HEK293 (cell line): ENCODE results near the gene C6orf15.

Experiments used
- CTCF ChIA-PET: fragments of 350-600 bp; formaldehyde crosslinking; extraction: SDS; loops from one replicate; lab custom pipeline; 2021; ENCODE audit warnings: antibody characterized with exemption; lab: Yijun Ruan, JAX
- POLR2A ChIA-PET: fragments of 300-600 bp; formaldehyde crosslinking; extraction: SDS; loops from one replicate; lab custom pipeline; 2020; ENCODE audit warnings: antibody characterized with exemption, inconsistent platforms; lab: Yijun Ruan, JAX
- H3K27ac ChIP-seq: fragments of 200-500 bp; sonication (Bioruptor generic); 2 replicates; pipeline ENCODE4 v1.5.1; 2014; ENCODE audit warnings: low read depth, low read length, control low read depth, inconsistent platforms; ENCODE audit errors: extremely low read depth
- H3K36me3 ChIP-seq, 2 experiments: fragments of 200-500 bp in 1 of 2; sonication (Bioruptor generic) in 1 of 2; 1 replicate in 1 of 2; 2 replicates in 1 of 2; pipeline ENCODE4 v1.5.1; 2014 to 2017; ENCODE audit warnings: inconsistent platforms in 2 of 2, low read length in 2 of 2; ENCODE audit not compliant: control insufficient read depth in 2 of 2, insufficient read depth in 1 of 2
- H3K4me1 ChIP-seq: fragments of 200-500 bp; sonication (Bioruptor generic); 2 replicates; pipeline ENCODE4 v1.5.1; 2014; ENCODE audit warnings: mild to moderate bottlenecking, low read length, inconsistent platforms; ENCODE audit not compliant: control insufficient read depth, insufficient read depth
- H3K4me3 ChIP-seq: 2 replicates; pipeline ENCODE4 v1.5.1; 2011; ENCODE audit warnings: low read depth, mild to moderate bottlenecking, control low read depth, low read length, moderate library complexity
- H3K9me3 ChIP-seq: fragments of 200-500 bp; sonication (Bioruptor generic); 2 replicates; pipeline ENCODE4 v1.5.1; 2014; ENCODE audit warnings: low read depth, low read length, inconsistent platforms; ENCODE audit not compliant: control insufficient read depth, insufficient read depth
- FEZF1 ChIP-seq: fragments of 450-650 bp; formaldehyde crosslinking; IDR thresholded peaks from 2 replicates; pipeline ENCODE4 v1.5.1; 2016; ENCODE audit warnings: missing biosample characterization, missing genetic modification characterization
- HOXA7 ChIP-seq: sonication (generic); formaldehyde crosslinking; IDR thresholded peaks from 2 replicates; pipeline ENCODE4 v1.8.1; 2022; ENCODE audit warnings: missing genetic modification reagents, borderline replicate concordance
- HOXC10 ChIP-seq: sonication (generic); formaldehyde crosslinking; IDR thresholded peaks from 2 replicates; pipeline ENCODE4 v1.8.1; 2023; ENCODE audit warnings: mild to moderate bottlenecking, missing genetic modification reagents
- KLF10 ChIP-seq: fragments of 450-650 bp; IDR thresholded peaks from 2 replicates; pipeline ENCODE4 v1.5.1; 2018; ENCODE audit warnings: missing biosample characterization, mild to moderate bottlenecking, missing genetic modification characterization
- KLF16 ChIP-seq: fragments of 450-650 bp; formaldehyde crosslinking; IDR thresholded peaks from 2 replicates; pipeline ENCODE4 v1.5.1; 2017; ENCODE audit warnings: missing biosample characterization, missing genetic modification characterization
- OVOL3 ChIP-seq: fragments of 450-650 bp; formaldehyde crosslinking; IDR thresholded peaks from 2 replicates; pipeline ENCODE4 v1.5.1; 2016; ENCODE audit warnings: missing biosample characterization, missing genetic modification characterization
- PRDM1 ChIP-seq: fragments of 450-650 bp; formaldehyde crosslinking; IDR thresholded peaks from 2 replicates; pipeline ENCODE4; 2016; ENCODE audit warnings: missing biosample characterization, missing genetic modification characterization
- ZBTB48 ChIP-seq: fragments of 450-650 bp; formaldehyde crosslinking; IDR thresholded peaks from 2 replicates; pipeline ENCODE4 v1.5.1; 2016; ENCODE audit warnings: missing biosample characterization, missing genetic modification characterization
- ZBTB7A ChIP-seq: fragments of 450-650 bp; formaldehyde crosslinking; IDR thresholded peaks from 2 replicates; pipeline ENCODE4 v1.5.1; 2016; ENCODE audit warnings: low read depth, missing biosample characterization, missing genetic modification characterization
- ZFP69B ChIP-seq: fragments of 450-650 bp; formaldehyde crosslinking; IDR thresholded peaks from 2 replicates; pipeline ENCODE4 v1.5.1; 2016; ENCODE audit warnings: missing biosample characterization, missing genetic modification characterization
- ZNF133 ChIP-seq: fragments of 450-650 bp; formaldehyde crosslinking; IDR thresholded peaks from 2 replicates; pipeline ENCODE4 v1.5.1; 2016; ENCODE audit warnings: missing biosample characterization, missing genetic modification characterization
- ZNF140 ChIP-seq: fragments of 450-650 bp; formaldehyde crosslinking; IDR thresholded peaks from 2 replicates; pipeline ENCODE4 v1.5.1; 2016; ENCODE audit warnings: missing biosample characterization, missing genetic modification characterization
- ZNF239 ChIP-seq: fragments of 450-650 bp; formaldehyde crosslinking; IDR thresholded peaks from 2 replicates; pipeline ENCODE4 v1.5.1; 2016; ENCODE audit warnings: missing biosample characterization, missing genetic modification characterization
- ZNF24 ChIP-seq: fragments of 450-650 bp; formaldehyde crosslinking; IDR thresholded peaks from 2 replicates; pipeline ENCODE4 v1.5.1; 2016; ENCODE audit warnings: missing biosample characterization, missing genetic modification characterization
- ZNF514 ChIP-seq: fragments of 450-650 bp; formaldehyde crosslinking; IDR thresholded peaks from 2 replicates; pipeline ENCODE4 v1.5.1; 2016; ENCODE audit warnings: missing biosample characterization, missing genetic modification characterization
- ZNF548 ChIP-seq: fragments of 450-650 bp; formaldehyde crosslinking; IDR thresholded peaks from 2 replicates; pipeline ENCODE4 v1.5.1; 2016; ENCODE audit warnings: missing biosample characterization, missing genetic modification characterization
- ZNF585B ChIP-seq: fragments of 450-650 bp; formaldehyde crosslinking; IDR thresholded peaks from 2 replicates; pipeline ENCODE4 v1.5.1; 2016; ENCODE audit warnings: missing biosample characterization, missing genetic modification characterization
- ZNF621 ChIP-seq: fragments of 450-650 bp; formaldehyde crosslinking; IDR thresholded peaks from 2 replicates; pipeline ENCODE4 v1.5.1; 2017; ENCODE audit warnings: missing biosample characterization, missing genetic modification characterization
- ZNF658 ChIP-seq: fragments of 450-650 bp; formaldehyde crosslinking; IDR thresholded peaks from 2 replicates; pipeline ENCODE4; 2016; ENCODE audit warnings: missing biosample characterization, missing genetic modification characterization
- ZNF76 ChIP-seq: fragments of 450-650 bp; formaldehyde crosslinking; IDR thresholded peaks from 2 replicates; pipeline ENCODE4; 2016; ENCODE audit warnings: low read depth, missing biosample characterization, missing genetic modification characterization, borderline replicate concordance
- ZNF776 ChIP-seq: fragments of 450-650 bp; formaldehyde crosslinking; IDR thresholded peaks from 2 replicates; pipeline ENCODE4 v1.5.0; 2017; ENCODE audit warnings: missing biosample characterization, missing genetic modification characterization, borderline replicate concordance
- ZNF843 ChIP-seq: fragments of 450-650 bp; formaldehyde crosslinking; IDR thresholded peaks from 2 replicates; pipeline ENCODE4 v1.5.1; 2016; ENCODE audit warnings: missing biosample characterization, missing genetic modification characterization
- TF ChIP-seq, protein P1 (sequence below): fragments of 450-650 bp; formaldehyde crosslinking; IDR thresholded peaks from 2 replicates; pipeline ENCODE4 v1.5.1; 2016; ENCODE audit warnings: missing biosample characterization, missing genetic modification characterization
- TF ChIP-seq, protein P2 (sequence below): fragments of 450-650 bp; formaldehyde crosslinking; IDR thresholded peaks from 2 replicates; pipeline ENCODE4 v1.5.1; 2016; ENCODE audit warnings: missing biosample characterization, missing genetic modification characterization
- TF ChIP-seq, protein P3 (sequence below): fragments of 450-650 bp; formaldehyde crosslinking; conservative IDR thresholded peaks from 2 replicates; pipeline ENCODE4 v1.5.1; 2016; ENCODE audit warnings: low read depth, missing biosample characterization, missing genetic modification characterization
- TF ChIP-seq, protein P4 (sequence below): fragments of 450-650 bp; formaldehyde crosslinking; IDR thresholded peaks from 2 replicates; pipeline ENCODE4 v1.5.1; 2016; ENCODE audit warnings: missing biosample characterization, missing genetic modification characterization
- TF ChIP-seq, protein P5 (sequence below): fragments of 450-650 bp; formaldehyde crosslinking; IDR thresholded peaks from 2 replicates; pipeline ENCODE4 v1.5.1; 2016; ENCODE audit warnings: missing biosample characterization, missing genetic modification characterization, borderline replicate concordance

C6orf15 gene

DNA sequence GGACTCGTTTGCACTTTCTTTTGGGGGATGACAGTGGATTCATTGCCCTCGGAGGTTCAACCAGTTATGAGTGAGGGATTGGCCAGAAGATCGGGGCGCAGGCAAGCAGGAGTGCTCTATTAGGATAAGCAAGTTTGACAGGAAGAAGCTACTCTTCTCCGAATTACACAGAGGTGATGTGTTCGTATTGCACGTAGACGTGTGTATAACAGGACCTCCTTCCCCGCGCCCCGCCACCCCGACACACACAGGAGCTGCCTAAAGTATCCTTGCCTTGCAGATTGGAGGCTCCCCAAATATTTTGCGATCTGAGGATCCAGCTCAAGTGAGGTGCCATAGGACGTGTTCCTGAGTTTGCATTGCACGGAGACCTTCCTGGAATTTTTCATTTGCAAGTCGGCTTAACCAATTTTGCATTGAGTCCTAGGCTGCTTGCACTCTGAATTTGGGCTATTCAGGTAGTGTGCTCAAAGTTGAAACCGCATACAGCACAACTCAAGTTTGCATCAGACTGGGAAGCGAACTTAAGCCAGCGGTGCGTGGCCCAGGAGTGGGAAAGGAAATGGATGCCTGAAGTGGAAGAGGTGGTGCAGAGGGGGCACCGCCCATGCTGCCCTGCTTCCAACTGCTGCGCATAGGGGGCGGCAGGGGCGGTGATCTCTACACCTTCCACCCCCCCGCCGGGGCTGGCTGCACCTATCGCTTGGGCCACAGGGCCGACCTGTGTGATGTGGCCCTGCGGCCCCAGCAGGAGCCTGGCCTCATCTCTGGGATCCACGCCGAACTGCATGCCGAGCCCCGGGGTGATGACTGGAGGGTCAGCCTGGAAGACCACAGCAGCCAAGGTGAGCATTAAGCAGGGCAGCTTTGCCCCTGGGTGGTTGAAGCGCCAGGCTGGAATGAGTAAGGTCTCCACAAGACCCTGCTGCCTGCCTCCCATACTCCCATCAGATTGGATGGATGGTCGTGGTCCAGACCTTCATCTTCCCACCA, 46.8 kb upstream of the C6orf15 start:
- Histone ChIP-seq H3K27ac (peak overlapping the region; percentile 70), H3K4me1 (peaks cover 9% of the 10 kb centered on the region), H3K36me3 (peaks cover 23 to 69% of the 10 kb centered on the region in 2 experiments), H3K4me3 (peak overlapping the region; percentile 62), H3K9me3 (no peaks in the 10 kb centered on the region)
- ChIA-PET CTCF (interaction anchor here (0.6 to 2.0 kb wide), 18 partner anchors 14 to 676 kb away, joined by 3 to 11 read pairs (median 4); partner anchors contain the start of gene PSORS1C2), POLR2A (interaction anchor here (0.6 to 1.6 kb wide), 13 partner anchors 13 to 542 kb away, joined by 3 to 7 read pairs (median 3); partner anchors contain the start of genes HLA-B, MRPS18B and PPP1R10)
- TF ChIP-seq ZNF24 (no peak), ZNF658 (tag by site-specific recombination) (no peak), OVOL3 (tag by site-specific recombination) (no peak), FEZF1 (tag by site-specific recombination) (no peak), KLF10 (no peak), ZNF776 (tag by site-specific recombination) (no peak), HOXA7 (CRISPR knock-in tag) (no peak), HOXC10 (CRISPR knock-in tag) (no peak), ZNF76 (tag by site-specific recombination) (peak; percentile 51; the same call in 1 of the 2 replicates), ZBTB48 (tag by site-specific recombination) (no peak), KLF16 (tag by site-specific recombination) (peak; percentile 73), ZNF140 (tag by site-specific recombination) (no peak), ZNF843 (tag by site-specific recombination) (no peak), PRDM1 (tag by site-specific recombination) (no peak), ZNF514 (no peak), ZNF239 (tag by site-specific recombination) (no peak), ZNF548 (tag by site-specific recombination) (no peak), ZBTB7A (tag by site-specific recombination) (no peak; the same call in 1 of the 2 replicates), ZFP69B (no peak), ZNF585B (tag by site-specific recombination) (no peak), ZNF133 (tag by site-specific recombination) (no peak), ZNF621 (tag by site-specific recombination) (no peak)
- TF ChIP-seq, protein P1, sequence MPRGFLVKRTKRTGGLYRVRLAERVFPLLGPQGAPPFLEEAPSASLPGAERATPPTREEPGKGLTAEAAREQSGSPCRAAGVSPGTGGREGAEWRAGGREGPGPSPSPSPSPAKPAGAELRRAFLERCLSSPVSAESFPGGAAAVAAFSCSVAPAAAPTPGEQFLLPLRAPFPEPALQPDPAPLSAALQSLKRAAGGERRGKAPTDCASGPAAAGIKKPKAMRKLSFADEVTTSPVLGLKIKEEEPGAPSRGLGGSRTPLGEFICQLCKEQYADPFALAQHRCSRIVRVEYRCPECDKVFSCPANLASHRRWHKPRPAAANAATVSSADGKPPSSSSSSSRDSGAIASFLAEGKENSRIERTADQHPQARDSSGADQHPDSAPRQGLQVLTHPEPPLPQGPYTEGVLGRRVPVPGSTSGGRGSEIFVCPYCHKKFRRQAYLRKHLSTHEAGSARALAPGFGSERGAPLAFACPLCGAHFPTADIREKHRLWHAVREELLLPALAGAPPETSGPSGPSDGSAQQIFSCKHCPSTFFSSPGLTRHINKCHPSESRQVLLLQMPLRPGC (tag by site-specific recombination): no peak
- TF ChIP-seq, protein P2, sequence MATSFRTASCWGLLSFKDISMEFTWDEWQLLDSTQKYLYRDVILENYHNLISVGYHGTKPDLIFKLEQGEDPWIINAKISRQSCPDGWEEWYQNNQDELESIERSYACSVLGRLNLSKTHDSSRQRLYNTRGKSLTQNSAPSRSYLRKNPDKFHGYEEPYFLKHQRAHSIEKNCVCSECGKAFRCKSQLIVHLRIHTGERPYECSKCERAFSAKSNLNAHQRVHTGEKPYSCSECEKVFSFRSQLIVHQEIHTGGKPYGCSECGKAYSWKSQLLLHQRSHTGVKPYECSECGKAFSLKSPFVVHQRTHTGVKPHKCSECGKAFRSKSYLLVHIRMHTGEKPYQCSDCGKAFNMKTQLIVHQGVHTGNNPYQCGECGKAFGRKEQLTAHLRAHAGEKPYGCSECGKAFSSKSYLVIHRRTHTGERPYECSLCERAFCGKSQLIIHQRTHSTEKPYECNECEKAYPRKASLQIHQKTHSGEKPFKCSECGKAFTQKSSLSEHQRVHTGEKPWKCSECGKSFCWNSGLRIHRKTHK: no peak
- TF ChIP-seq, protein P3, sequence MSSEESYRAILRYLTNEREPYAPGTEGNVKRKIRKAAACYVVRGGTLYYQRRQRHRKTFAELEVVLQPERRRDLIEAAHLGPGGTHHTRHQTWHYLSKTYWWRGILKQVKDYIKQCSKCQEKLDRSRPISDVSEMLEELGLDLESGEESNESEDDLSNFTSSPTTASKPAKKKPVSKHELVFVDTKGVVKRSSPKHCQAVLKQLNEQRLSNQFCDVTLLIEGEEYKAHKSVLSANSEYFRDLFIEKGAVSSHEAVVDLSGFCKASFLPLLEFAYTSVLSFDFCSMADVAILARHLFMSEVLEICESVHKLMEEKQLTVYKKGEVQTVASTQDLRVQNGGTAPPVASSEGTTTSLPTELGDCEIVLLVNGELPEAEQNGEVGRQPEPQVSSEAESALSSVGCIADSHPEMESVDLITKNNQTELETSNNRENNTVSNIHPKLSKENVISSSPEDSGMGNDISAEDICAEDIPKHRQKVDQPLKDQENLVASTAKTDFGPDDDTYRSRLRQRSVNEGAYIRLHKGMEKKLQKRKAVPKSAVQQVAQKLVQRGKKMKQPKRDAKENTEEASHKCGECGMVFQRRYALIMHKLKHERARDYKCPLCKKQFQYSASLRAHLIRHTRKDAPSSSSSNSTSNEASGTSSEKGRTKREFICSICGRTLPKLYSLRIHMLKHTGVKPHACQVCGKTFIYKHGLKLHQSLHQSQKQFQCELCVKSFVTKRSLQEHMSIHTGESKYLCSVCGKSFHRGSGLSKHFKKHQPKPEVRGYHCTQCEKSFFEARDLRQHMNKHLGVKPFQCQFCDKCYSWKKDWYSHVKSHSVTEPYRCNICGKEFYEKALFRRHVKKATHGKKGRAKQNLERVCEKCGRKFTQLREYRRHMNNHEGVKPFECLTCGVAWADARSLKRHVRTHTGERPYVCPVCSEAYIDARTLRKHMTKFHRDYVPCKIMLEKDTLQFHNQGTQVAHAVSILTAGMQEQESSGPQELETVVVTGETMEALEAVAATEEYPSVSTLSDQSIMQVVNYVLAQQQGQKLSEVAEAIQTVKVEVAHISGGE (tag by site-specific recombination): no peak
- TF ChIP-seq, protein P4, sequence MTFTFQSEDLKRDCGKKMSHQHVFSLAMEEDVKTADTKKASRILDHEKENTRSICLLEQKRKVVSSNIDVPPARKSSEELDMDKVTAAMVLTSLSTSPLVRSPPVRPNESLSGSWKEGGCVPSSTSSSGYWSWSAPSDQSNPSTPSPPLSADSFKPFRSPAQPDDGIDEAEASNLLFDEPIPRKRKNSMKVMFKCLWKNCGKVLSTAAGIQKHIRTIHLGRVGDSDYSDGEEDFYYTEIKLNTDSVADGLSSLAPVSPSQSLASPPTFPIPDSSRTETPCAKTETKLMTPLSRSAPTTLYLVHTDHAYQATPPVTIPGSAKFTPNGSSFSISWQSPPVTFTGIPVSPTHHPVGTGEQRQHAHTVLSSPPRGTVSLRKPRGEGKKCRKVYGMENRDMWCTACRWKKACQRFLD (tag by site-specific recombination): no peak
- TF ChIP-seq, protein P5, sequence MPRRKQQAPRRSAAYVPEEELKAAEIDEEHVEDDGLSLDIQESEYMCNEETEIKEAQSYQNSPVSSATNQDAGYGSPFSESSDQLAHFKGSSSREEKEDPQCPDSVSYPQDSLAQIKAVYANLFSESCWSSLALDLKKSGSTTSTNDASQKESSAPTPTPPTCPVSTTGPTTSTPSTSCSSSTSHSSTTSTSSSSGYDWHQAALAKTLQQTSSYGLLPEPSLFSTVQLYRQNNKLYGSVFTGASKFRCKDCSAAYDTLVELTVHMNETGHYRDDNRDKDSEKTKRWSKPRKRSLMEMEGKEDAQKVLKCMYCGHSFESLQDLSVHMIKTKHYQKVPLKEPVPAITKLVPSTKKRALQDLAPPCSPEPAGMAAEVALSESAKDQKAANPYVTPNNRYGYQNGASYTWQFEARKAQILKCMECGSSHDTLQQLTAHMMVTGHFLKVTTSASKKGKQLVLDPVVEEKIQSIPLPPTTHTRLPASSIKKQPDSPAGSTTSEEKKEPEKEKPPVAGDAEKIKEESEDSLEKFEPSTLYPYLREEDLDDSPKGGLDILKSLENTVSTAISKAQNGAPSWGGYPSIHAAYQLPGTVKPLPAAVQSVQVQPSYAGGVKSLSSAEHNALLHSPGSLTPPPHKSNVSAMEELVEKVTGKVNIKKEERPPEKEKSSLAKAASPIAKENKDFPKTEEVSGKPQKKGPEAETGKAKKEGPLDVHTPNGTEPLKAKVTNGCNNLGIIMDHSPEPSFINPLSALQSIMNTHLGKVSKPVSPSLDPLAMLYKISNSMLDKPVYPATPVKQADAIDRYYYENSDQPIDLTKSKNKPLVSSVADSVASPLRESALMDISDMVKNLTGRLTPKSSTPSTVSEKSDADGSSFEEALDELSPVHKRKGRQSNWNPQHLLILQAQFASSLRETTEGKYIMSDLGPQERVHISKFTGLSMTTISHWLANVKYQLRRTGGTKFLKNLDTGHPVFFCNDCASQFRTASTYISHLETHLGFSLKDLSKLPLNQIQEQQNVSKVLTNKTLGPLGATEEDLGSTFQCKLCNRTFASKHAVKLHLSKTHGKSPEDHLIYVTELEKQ (tag by site-specific recombination): no peak
